HG02623 (cell line): ENCODE measurements around the gene FAM110A.
"Not testable (repeated sequence)": the region's sequence is repeated elsewhere in the genome, so short reads cannot be mapped to it uniquely, and the experiment has no call there.

ENCODE experiments used
- ATAC-seq: cut with Tn5 transposase; IDR thresholded peaks from one replicate; pipeline ENCODE4 v1.9.1; 2021; ENCODE audit warnings: moderate library complexity; ENCODE audit not compliant: unreplicated experiment

Gene FAM110A

GRCh38 chr20:833450-834150, at the start of gene FAM110A:
FAM110A (plus strand) TSS chr20:833715; CDS start chr20:844805, 11,090 bp downstream.
- peak; percentile 96 for ATAC-seq

DNA sequence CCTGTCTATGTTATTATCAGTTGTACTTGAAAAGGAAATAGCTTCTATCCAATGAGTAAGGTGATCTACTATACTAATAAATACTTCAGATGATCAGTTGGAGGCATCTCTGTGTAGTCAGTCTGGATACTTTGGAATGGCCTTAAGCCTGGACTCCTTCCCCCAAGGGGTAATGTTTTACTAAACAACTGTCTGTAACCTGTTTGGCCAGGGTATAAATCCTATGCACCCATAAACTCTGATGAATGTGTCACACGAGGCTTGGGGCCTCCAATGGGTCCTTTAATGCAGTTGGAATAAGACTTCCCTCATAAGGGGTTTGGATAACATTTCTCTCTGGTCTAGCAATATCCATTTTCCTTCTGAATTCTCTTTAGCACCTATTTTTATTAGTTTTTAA, 45.7 kb upstream of the FAM110A start:
- no peak for ATAC-seq

DNA sequence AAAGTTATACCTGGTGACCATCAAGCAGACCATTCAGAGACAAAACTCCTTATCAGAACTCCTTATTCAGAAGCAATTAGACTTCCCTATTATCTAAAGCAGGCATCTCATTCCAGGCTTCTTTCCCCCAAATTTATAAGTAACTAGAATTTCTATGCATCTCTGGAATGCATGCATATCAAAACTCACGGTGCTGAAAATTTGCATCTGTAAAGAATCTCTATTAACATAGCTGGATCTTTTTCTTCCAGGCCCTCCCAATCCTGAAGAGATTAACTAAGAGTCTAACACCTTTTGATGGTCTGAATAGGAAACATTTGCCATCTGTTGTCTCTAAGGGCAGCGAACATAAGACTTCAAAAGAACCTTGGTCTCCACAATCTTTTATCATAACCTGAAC, 42.5 kb upstream of the FAM110A start:
- no peak for ATAC-seq

GRCh38 chr20:792248-792647, 41.3 kb upstream of the FAM110A start:
- ATAC-seq, result no peak

- ATAC-seq, result no peak
Measured at GRCh38 chr20:796921-797320, 36.6 kb upstream of the FAM110A start.

DNA sequence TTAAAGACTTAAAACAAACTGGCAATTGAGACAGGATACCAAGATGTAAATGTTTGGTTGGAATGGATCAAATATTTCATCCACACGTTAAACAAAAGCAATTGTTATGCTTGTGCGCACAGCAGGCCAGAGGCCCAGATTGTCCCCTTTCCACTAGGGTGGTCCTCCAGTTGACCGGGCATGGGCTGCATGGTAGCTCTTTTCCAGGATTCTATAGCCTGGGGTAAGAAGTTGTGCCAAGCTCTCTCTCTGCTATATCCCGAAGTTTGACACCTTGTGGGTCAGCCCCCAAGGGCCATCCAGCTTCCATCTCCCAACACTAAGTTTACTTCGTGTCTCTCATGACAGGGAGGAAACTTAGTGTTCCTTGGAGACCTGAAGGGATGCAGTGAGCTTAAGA, 34.8 kb upstream of the FAM110A start:
- ATAC-seq, result not testable (repeated sequence)

DNA sequence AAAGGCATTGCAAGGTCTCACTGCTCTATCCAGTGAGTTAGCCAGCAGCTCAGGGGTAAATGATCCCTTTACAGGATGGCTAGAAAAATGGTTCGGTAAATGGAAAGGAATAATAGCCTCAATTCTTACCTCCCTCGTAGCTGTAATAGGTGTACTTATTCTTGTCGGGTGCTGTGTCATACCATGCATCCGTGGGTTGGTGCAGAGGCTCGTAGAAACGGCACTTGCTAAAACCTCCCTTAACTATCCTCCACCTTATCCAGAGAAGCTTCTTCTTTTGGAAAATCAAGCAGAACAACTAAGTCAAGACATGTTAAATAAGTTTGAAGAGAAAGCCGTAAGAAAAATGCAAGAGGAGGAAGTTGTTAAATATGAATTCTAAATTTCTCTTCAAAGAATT, 33.5 kb upstream of the FAM110A start:
- not testable (repeated sequence) for ATAC-seq

DNA sequence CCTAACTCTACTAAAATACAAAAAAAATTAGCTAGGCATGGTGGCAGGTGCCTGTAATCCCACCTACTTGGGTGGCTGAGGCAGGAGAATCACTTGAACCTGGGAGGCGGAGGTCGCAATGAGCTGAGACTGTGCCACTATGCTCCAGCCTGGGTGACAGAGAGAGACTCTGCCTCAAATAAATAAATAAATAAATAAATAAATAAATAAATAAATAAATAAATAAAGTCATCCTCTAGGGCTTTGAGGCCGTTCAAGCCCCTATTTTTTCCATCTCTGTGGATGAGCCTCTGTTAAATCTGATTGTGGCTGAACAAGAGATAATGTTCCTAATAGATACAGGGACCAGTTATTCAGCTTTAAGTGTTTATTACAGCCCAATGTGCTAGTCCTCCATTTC, 31.8 kb upstream of the FAM110A start:
- no peak for ATAC-seq

DNA sequence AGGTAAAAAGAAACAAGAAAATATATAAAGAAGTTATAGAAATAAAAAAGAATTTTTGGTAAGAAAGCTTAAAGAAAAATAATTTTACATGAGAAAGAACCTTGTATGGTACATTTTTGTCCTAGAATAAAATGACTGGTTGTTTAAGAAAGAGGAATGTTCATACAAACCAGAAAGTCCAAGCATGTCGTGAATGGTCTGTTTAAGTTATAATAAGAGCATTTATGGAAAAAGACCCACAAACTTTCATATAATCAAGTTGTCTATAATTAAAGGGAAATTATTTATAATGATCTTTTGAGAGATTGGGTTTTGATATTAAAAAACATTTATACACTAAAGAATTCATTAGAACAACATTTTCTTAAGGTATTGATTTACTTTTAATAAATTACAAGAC, 27.8 kb upstream of the FAM110A start:
- no peak for ATAC-seq

- not testable (repeated sequence) for ATAC-seq
Measured at GRCh38 chr20:811776-812434, 21.6 kb upstream of the FAM110A start.

DNA sequence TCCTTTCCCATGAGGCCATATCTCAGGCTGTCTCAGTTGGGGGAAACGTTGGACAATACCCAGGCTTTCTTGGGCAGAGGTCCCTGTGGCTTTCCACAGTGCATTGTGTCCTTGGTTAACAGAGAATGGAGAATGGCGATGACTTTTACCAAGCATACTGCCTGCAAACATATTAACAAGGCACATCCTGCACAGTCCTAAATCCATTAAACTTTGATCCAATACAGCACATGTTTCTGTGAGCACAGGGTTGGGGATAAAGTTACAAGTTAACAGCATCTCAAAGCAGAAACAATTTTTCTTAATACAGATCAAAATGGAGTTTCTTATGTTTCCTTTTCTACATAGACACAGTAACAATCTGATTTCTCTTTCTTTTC, 21.1 kb upstream of the FAM110A start:
- not testable (repeated sequence) for ATAC-seq

- no peak for ATAC-seq
Measured at GRCh38 chr20:813390-813789, 20.1 kb upstream of the FAM110A start.

DNA sequence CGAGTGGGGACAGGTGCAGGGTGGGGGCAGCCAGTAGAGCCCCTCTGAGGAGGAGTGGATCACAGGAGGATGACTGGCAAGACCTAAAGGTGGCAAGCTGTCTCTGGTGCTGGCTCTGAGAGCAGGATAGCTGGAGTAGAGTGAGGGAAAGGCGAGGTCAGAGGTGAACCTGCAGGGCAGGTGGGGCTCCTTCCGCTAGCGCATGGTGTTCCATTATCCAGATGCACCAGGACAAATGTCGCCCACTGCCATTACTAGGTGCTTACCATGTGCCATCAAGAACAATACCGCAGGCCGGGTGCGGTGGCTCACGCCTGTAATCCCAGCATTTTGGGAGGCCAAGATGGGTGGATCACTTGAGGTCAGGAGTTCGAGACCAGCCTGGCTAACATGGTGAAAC, 18.3 kb upstream of the FAM110A start:
- no peak for ATAC-seq

- no peak for ATAC-seq
Measured at GRCh38 chr20:815914-816606, 17.5 kb upstream of the FAM110A start.

DNA sequence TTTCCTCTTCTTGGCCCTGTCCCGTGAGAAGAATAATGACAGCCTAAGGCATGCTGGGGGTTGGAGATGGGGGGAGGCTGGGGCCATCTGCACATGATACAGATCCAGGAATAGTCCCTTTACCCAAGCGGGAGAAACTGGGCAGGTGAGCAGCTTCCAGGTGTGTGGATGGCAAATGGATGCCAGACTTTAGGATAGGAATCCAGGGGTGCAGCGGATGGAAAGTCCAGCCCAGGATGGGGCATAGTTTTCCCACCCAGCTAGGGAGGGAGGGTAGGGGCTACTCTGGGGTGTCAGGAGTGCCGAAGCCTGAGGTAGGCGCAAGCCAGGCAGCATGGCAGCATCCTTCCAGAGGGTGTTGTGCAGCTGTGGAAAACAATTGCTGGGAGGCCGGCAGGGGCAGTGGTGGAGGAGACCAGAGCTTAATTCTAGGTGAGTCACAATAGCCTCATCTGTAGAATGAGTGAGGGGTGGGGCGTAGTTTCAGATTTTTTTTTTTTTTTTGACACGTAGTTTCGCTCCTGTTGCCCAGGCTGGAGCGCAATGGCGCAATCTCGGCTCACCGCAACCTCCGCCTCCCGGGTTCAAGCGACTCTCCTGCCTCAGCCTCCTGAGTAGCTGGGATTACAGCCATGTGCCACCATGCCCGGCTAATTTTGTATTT, 15.4 kb upstream of the FAM110A start:
- no peak for ATAC-seq

DNA sequence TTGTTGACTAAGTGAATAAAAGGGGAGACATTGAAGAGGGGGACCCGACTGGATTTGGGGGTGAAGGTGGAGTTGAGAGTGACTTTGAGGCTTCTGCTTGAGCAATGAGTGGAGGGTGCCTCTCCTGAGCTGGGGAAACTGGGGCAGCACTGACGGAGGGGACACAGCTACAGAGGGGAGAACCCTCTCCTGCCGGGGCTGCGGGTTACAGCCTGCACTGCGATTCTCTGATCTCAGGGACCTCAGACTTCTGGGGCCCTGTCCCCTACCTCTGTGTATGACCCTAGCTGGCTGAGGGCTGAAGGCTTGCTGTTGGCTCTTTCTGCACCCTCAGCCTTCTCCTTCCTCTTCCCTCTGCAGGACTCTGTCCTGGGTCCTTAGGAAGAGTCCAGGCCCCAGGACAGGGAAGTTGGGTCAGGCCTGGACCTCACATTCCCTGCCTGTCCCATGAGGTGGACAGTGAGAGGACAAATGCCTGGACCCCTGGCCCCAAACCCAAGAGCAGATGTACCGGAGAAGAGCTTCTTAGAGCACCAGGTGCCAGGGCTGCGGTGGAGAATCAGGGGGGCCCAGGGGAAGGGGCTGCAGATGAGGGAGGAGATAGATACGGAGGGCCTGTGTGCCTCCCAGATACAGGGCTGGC, 13.7 kb upstream of the FAM110A start:
- ATAC-seq, result no peak

DNA sequence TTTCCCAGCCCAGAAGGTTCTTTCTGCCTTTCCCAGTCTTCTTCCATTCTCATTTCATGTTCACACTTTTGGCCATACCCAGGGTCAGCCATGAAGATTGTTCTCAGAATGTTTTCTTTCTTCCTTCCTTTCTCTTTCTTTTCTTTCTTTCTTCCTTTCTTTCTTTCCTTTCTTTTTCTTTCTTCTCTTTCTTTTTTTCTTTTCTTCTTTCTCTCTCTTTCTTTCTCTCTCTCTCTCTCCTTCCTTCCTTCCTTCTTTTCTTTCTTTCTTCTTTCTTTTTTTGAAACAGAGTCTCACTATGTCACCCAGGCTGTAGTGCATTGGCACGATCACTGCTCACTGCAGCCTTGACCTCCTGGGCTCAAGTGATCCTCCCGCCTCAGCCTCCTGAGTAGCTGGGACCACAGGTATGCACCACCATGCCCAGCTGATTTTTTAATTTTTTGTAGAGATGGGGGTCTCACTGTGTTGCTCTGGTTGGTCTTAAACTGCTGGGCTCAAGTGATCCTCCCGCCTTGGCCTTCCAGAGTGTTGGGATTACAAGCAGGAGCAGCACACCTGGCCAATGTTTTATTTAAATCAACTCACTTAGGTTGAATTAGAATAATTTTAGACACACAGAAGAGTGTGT, 13.1 kb upstream of the FAM110A start:
- no peak for ATAC-seq

- ATAC-seq, result no peak
Measured at GRCh38 chr20:821046-821730, 12.3 kb upstream of the FAM110A start.

DNA sequence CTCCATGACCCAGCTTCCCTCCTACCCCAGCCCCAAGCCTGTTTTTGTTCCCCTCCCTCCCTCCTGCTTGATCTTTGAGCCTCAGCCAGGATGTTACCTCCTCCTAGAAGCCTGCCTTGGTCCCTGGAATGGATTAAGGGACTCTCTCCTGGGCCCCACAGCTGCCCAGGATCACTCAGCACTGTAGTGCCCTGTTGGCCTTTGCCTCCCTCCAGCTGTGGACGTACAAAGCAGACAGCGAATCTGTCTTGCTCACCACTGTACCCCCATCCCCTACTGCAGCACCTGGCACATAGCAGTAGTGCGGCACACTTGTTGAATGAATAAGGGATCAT, 11.8 kb upstream of the FAM110A start:
- no peak for ATAC-seq
